Activated CD8-positive, alpha-beta memory T cell treated with anti-CD3 and anti-CD28 coated beads for 4 hours (primary cell): ENCODE data around the gene ADAMTS3.
"Not testable (repeated sequence)": the region's sequence is repeated elsewhere in the genome, so short reads cannot be mapped to it uniquely, and the experiment has no call there.

Experiments
- DNase-seq, 2 donors: peaks; one replicate each; pipeline ENCODE4 v3.0.0-alpha.2; 2020; ENCODE audit warnings: low read depth in 2 of 2

The ADAMTS3 gene

DNA sequence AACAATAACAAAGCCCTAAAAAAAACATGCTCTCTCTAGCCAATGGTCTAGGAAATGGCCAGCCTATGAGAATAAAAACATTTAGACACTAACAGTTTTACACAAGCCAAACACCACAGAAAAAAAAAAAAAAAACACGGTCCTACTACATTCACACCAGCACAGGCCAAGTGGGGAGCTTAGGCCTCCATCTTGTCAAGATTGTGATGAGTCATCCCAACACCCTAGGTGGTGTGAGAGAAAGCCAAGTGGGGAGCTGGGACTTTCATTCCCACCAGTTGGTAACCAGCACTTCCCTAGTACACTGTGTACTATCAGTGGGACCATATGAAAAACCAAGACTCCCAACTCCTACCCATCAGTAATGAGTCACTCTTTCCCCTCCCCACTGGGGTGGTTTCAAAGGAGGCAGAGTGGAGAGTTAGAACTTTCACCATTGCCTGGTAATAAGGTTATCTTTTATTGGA lies 95.6 kb downstream of the ADAMTS3 start:
- DNase-seq: no peak

DNA sequence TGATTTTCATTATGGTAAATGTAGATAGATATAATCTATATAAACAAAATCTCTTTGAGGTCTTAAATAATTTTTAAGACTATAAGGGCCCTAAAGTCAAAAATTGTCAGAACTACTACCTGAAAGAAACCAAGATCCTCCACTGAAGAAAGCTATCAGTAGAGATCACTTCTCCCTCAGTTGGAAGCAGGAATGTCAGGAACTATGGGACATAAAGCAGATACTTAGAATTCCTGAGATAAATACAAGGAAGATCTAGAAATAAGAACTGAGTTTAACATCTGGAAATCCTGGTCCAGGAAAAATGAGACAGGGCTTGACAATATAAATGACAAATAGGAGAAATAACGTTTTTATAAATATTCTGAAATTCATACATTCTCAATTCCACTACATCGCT lies 97.2 kb downstream of the ADAMTS3 start:
- no peak for DNase-seq

DNA sequence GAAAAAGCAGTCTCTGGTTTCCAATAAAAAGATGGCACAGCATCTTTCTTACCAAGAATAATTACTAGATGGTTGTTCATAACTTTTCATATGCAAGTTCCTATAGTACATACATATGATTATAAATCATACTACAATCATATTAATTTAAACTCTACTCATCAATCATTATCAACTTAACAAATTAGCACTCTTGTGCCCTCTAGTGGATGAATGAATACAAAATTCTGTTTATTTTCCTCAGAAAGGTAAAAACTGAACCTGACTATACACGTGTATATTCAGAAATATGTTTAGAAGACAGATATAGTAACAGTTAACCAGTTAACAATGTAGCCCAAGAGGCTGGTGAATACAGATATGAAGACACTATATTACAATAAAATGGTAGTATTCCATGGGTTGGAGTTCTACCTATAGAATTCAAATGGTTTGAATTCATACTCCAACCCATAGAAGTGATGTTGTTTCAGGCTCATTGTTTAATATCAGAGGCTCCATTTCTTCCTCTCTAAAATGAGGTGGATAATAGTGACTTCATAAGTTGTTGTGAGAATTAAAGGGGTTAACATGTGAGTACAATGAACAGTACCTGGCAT lies 100.0 kb downstream of the ADAMTS3 start:
- no peak for DNase-seq

DNA sequence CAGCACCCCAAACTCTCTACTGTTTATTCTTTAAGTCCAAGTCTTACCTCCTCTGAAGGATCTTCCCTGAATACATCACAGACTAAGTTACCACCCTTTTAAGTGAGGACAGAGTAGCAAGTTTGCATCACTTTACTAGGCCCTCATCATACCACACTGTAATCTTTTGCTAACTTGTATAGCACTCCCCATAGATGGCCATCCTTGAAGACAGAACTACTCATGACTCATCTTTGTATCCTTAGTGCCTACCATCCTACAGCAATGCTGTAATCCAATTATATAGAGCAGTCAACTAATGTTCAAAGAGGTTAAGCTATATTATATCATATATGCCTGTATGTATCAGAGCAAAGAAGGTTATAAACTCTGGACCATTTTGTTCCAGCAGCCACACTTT lies 101.4 kb downstream of the ADAMTS3 start:
- no peak for DNase-seq

DNA sequence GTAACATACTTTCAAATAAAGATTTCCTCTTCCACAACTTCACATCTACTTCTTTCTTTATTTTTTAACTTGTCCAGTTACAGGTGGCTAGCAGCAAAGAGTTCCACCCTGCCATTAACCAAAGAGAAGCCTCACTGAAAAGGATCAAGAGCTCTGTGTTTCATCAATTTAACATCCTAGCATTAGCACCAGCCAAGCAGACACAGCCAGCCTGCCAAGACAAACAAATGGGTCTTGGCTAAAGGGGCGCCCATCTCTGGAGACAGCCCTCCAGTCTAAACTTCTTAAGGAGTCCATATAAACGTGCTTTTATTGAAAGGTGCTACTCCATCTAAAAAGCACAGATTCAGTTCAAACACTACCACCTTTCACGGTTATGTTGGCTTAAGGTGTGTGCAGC lies 105.3 kb downstream of the ADAMTS3 start:
- DNase-seq: no peak

DNA sequence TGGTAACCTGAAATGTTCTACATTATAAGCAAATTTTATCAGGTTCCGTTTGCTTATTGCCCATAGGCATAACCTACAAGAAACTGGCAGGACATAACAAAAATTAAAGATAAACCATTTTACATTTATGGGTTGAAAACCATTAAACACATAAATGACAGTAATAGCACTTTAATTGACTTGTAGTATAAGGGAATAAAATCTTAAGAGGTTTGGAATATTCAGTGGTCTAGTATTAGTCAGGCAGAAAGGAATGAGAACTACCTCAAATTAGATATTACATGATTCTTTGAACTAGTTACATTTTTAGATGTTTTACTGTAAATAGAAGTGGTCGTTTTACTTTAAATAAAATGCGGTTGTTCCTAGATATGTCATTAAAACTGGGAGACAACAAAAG lies 111.9 kb downstream of the ADAMTS3 start:
- DNase-seq: no peak

DNA sequence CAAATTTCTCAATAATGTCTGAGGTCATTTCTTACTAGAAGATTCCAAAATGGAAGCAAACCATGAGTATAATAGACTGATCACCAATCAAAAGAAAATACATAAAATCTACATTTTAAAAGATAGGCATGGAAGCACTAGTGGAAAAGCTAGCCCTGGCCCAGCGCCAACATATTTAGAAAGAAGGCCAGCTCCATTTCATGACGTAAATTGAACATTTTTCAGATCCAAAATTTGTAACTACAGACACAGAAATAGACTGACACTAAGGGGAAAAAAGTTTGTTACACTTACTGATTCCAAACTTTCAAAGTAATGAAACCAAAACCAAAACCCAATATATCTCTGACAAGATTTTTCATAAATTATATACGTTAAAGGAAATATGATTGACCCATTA lies 117.7 kb downstream of the ADAMTS3 start:
- DNase-seq: no peak

DNA sequence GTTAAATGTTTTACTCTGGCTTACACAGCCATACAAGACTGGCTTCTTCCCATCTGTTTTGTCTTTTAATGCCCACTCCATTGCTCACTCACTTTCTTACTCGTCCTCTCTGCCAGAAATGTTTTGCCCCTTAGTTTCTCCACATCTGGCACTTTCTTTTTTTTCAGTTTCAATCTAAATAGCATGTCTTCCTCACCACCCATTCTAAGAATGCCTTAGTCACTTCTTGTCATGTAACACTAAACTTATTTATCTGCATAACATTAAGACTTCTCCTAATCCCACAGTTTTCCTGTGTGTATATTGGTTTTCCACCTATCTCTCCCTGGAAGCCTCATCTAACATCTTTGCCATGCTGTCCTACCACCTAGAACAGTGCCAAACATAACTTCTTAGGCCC lies 119.3 kb downstream of the ADAMTS3 start:
- DNase-seq: no peak

DNA sequence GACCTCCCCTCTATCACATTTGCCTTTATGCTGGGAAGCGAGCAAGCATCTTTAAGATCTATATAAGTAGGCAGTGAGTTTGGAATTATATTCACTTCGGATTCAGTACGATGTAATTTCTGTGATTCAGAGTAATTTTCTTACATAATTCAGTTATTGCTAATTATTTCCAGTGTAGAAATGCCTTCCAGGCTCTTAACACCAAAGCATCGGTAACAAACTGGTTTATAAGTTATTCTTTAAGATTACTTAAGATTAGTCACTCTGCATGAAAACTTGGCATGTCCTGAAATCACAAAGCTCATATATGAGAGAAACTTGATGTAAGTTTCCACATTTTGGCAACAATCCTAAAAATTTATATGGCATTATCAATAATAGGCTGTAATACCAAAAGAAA lies 120.8 kb downstream of the ADAMTS3 start:
- no peak for DNase-seq

DNA sequence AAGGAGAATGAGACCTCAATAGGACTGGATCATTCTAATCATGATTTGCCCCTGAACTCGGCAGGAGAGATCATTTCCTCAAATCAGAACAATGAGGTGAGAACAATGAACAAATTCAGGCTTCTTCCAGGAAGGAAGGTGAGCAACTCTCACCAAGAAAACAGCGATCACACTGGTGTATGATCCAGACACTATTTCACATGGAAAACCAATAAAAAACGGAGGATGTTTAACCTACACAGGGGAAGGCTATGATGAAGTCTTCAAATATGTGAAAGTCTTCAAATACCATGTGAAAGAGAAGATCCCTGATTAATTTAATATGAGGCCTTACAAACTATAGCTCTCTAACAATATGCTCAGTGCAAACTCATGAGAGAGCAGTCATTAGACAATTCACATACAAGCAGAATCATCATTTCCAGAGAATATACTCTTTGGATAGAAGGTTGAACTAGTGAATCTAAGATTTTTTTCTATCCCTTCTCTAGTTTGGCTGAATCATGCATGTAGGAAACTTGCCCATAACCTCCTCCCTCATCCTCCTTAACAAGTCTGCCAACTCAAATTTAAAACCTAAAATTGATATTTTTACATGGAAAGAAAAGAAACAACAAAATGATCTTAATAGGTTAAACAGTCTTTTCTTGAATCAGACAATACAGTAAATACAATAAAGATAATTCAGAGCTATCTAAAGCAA lies 122.5 kb downstream of the ADAMTS3 start:
- no peak for DNase-seq

DNA sequence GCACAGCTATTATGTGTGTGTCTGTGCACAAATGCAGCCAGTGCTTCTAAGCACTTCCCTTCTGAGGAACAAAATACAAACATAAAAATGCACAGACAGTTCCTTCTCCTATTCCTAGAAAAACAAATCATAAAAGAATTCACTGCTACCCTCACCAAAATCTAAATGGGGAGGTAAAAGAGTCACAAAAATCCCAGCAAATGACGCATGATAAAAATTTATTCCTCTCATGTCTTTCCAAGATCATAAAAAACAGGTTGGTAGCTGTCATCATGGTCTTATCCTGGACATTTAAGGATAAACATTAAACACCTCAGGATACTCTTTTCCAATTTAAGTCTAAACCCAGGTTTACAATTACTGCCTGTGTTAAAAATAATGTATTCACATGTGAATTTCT lies 124.9 kb downstream of the ADAMTS3 start:
- DNase-seq: no peak

DNA sequence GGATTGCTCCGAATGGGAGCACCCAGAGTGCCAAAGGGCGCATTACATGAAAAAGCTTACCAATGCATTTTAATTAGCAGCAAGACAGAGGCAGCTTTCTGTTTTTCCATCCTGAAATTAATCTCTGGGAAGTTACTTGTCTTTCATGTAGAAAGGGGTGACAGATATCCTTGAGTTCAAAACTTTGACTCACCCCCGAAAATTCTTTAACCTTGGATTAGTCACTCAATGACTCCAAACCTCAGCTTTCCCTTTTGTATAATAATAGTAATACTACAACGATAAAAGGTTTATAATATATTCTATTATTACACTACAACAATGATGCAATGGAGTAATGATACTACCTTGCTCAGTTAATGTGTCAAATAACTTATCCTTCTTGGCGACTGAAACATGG lies 126.3 kb downstream of the ADAMTS3 start:
- DNase-seq: no peak

DNA sequence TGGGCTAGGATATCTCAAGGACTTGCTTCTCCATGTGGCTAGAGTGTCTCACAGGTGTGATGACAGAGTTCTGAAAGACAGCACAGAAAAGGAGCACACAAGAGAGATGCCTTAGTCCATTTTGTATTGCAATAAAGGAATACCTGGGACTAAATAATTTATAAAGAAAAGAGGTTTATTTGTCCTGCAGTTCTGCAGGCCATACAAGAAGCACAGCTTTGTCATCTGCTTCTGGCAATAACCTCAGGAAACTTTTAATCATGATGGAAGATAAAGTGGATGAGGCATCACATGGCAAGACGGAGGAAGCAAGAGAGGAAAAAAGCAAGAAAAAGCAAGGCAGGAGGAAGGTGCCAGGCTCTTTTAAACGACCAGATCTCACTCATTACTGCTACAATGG lies 126.9 kb downstream of the ADAMTS3 start:
- no peak for DNase-seq

DNA sequence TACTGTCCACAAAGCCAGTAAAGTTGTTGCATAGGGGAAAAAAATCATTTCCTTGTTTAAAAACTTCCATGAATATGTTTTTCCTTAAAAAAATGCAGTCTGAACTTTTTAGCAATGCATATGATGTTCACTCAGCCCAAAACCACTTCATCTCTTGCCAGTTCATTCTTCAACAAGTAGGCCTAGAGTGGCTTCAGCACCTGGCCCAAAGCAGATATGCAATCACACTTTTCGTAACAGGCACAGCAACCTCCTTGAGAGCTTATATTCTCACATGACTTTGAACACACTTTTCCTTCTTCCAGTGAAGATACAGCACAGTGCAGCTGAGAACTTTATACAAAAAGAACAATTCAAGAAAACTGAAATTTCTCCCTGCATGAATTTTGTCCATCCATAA lies 128.6 kb downstream of the ADAMTS3 start:
- no peak for DNase-seq

DNA sequence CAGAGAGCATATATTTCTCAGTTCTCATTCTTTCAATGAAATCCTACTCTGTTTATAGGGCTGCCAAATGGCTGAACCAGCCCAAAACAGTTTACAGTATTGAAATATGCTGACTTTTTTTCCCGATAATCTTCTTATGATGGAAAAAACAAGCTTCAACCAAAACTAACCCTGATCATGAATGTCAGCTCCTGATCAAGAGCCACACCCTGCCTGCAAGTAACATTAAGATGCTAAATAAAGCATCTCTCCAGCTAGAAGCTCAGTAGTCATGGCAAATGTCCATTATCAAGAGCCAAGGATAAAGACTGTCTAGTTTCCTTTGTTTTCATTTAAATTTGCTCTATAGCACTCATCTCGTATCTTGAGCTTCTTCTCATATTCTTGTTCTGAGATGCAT lies 136.0 kb downstream of the ADAMTS3 start:
- DNase-seq: no peak

DNA sequence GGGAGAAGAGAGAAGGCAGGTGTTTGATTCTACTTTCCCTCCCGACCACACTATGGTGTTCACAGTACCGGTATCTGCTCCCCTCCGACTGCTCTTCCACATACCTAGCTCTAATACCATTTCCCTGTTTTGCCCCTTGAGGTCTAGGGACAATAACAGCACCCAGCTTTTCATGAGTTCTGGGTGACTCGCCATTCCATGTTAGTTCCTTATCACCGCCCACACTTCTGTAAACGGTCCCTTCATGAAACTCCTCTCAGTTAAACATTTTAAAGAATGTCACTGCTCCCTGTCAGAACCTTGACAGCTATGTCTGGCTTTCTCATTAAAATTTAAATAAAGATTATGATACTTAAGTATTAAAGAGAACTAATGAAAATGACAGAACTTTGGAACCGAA lies 136.7 kb downstream of the ADAMTS3 start:
- DNase-seq: no peak

DNA sequence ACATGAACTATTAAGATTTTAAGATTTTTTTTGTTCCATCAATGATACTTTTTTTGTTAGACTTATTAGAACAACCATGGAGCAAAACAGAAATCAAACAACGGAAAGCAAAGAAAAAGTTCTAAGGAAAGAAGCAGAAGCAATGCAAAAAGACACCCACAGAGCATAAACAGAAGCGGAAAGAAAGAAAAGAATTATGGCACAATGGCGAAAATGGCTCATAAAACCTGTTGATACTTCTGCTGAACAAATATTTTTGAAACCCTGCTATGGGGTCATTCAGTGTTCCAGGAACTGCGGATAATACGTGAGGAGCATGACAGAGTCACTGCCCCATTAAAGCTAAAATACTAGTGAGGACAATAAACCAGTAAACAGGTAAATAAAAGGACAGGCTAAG lies 138.0 kb downstream of the ADAMTS3 start:
- no peak for DNase-seq

DNA sequence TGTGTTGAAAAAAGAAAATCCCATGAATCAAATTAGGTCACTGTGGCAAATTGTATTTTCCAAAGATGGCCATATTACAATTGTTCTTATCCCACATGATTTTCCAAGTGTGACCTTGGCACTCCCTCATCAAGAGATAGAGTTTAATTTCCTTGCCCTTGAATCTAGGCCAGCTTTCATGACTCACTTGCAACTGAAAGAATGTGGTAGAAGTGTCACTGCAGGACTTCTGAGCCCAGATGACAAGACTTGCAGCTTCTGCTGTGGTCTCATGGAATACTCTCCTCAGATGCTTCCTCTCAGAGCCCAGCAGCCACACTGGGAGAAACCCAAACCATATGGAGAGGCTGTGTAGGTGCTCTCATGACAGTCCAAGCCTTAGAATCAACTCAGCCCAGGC lies 139.0 kb downstream of the ADAMTS3 start:
- DNase-seq: no peak

DNA sequence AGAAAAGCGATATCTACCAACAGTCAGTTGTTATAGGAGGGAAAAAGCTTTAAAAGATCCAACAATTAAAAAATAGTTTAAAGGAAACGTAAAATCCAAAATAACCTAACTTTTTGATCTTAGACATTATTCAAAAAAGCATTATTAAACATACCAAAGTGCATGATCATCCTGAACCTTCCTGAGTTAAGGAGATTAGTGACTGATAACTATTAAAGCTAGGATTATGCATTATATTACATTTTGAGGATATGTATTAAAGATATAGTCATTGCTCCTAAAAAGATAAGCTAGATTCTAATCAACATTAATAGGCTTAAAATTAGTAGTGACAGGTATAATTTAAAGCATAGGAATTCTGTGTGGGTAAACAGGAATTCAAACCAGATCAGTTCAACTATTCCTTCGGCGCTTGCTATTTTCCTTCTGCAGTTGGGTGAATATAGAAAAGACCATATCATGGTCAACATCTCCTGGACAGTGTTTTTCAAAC lies 139.6 kb downstream of the ADAMTS3 start:
- no peak for DNase-seq

DNA sequence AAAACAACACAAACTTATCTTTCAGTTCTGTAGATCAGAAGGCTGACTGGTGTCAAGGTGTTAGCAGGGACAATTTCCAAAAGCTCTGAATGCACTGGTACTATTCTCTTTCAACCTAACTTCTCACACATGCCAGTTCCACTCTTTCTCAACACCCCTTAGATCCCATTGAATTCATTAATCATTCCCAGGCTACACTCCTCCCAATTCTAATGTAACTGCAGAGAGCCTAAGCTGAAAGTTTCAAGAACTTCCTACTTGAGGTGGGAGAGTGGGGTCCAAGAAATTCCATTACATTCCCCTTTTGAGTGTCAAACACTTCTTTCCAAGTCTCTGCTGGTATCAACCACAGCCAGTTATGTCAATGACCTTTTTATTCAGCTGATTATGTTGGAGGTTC lies 142.0 kb downstream of the ADAMTS3 start:
- DNase-seq: no peak

DNA sequence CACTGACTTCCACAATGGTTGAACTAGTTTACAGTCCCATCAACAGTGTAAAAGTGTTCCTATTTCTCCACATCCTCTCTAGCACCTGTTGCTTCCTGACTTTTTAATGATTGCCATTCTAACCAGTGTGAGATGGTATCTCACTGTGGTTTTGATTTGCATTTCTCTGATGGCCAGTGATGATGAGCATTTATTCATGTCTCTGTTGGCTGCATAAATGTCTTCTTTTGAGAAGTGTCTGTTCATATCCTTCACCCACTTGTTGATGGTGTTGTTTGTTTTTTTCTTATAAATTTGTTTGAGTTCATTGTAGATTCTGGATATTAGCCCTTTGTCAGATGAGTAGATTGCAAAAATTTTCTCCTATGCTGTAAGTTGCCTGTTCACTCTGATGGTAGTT lies 143.1 kb downstream of the ADAMTS3 start:
- not testable (repeated sequence) for DNase-seq

DNA sequence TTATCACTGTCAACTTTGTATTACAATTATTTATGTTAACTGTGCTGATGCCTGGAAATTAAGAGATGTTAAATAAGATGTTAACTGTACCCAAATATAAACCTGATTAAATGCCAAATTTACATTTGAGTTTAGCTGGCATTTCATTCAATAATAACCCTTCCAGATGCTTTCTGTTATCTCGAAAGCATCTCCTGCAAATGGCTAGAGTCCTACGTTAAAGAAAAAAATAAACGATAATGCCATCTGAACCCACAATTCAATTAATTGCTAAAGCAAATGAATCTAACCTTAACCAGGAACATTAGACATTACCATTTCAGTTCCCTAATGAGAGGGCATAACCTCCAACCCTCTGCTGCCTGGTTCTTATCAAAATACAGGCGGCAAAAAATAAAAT lies 145.0 kb downstream of the ADAMTS3 start:
- no peak for DNase-seq

DNA sequence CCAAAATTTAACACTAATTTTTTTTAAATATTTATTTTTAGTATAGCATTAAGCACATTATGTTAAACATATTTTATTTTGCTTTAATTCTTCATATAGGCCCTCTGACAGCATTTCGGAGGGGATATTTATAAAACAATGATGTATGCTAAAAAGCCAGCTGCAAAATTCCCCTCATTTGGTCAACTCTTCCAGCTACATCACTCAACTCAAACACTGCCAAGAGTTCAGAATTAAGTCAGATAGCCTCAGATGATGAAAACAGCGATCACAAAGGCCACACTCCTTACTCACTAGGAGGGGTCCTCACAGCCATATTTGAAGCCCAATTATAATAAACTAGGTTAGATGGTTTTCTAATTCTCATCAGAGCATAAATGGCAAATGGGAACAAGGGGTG lies 146.6 kb downstream of the ADAMTS3 start:
- no peak for DNase-seq

DNA sequence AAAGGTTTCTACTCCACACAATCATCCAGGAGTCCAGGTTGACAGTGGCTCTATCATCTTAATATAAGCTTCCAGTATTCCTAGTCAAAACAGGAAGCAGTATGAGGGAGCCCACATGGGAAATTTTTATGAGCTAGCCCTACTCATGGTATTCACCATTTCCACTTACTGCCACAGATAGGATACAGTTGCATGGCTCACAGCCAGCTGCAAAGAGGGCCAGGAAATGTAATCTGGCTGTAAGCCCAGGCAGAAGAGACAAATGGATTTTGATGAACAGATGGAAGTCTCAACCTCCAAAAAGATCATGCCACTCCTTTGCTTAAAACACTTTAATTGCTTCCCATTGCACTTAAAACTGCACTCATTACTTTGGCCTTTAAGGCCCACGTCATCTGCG lies 150.6 kb downstream of the ADAMTS3 start:
- DNase-seq: no peak
